Measurements from ENCODE around the gene DNAJC5G. TPM values are rescaled to one million over a fixed set of nuclear protein-coding genes. Genes with fewer than 3 reads are reported as not detected.

The DNAJC5G gene
- total and polyA plus RNA-seq, 2 donors (not counting 1 experiment from before 2014, with no cell fraction given), result not detected

- no peaks in the 10 kb centered on the region for H3K27me3 ChIP-seq (ENCODE audit: control insufficient read depth, insufficient read depth, low read length)
- H3K9me3 ChIP-seq (ENCODE audit: control insufficient read depth, insufficient read depth, low read depth, low read length), result no peaks in the 10 kb centered on the region
- H3K4me3 ChIP-seq (replicated peaks in 1 of 4; ENCODE audit: control extremely low read depth in 1 of 4, insufficient read depth in 1 of 4, low read depth in 3 of 4, low read length in 4 of 4), result no peak overlapping the region
- no peaks in the 10 kb centered on the region for H3K4me1 ChIP-seq (ENCODE audit: control insufficient read depth, extremely low read depth, insufficient read depth, low read length)
- no peaks in the 10 kb centered on the region for H4K20me1 ChIP-seq (ENCODE audit: control insufficient read depth, extremely low read depth, insufficient read depth, low read length)
- H3K4me2 ChIP-seq (ENCODE audit: extremely low read depth, insufficient read depth, low read length), result no peak overlapping the region
- H3K36me3 ChIP-seq (ENCODE audit: control insufficient read depth, insufficient read depth, low read length), result peaks cover 9% of the 10 kb centered on the region
- no peaks in the 10 kb centered on the region for H3K79me2 ChIP-seq (ENCODE audit: control insufficient read depth, insufficient read depth, low read length)
- H3K9ac ChIP-seq (ENCODE audit: insufficient read depth, low read length), result no peak overlapping the region
- no peak overlapping the region for H2AFZ ChIP-seq (ENCODE audit: low read length)
- DNase-seq (ENCODE audit: low read depth in 2 of 2), result no peak
- TF ChIP-seq, protein P1, sequence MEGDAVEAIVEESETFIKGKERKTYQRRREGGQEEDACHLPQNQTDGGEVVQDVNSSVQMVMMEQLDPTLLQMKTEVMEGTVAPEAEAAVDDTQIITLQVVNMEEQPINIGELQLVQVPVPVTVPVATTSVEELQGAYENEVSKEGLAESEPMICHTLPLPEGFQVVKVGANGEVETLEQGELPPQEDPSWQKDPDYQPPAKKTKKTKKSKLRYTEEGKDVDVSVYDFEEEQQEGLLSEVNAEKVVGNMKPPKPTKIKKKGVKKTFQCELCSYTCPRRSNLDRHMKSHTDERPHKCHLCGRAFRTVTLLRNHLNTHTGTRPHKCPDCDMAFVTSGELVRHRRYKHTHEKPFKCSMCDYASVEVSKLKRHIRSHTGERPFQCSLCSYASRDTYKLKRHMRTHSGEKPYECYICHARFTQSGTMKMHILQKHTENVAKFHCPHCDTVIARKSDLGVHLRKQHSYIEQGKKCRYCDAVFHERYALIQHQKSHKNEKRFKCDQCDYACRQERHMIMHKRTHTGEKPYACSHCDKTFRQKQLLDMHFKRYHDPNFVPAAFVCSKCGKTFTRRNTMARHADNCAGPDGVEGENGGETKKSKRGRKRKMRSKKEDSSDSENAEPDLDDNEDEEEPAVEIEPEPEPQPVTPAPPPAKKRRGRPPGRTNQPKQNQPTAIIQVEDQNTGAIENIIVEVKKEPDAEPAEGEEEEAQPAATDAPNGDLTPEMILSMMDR (conservative IDR thresholded peaks at IDR 0.05 in 1 of 2, IDR thresholded peaks at IDR 0.05 in 1 of 2; ENCODE audit: low read depth in 1 of 2, low read length in 2 of 2), result no peak
- no peak for TF ChIP-seq EZH2 (IDR thresholded peaks at IDR 0.05; ENCODE audit: low read length, missing control alignments)
- H3K27ac ChIP-seq (ENCODE audit: insufficient read depth, low read length), result no peak overlapping the region
These were observed 27.3 kb upstream of the DNAJC5G start for GRCh38 chr2:27247893-27248292.

- Histone ChIP-seq H3K4me2 (ENCODE audit: extremely low read depth, insufficient read depth, low read length) (no peak overlapping the region), H3K79me2 (ENCODE audit: control insufficient read depth, insufficient read depth, low read length) (no peaks in the 10 kb centered on the region), H3K27ac (ENCODE audit: insufficient read depth, low read length) (no peak overlapping the region), H3K4me1 (ENCODE audit: control insufficient read depth, extremely low read depth, insufficient read depth, low read length) (no peaks in the 10 kb centered on the region), H3K4me3 (replicated peaks in 1 of 4; ENCODE audit: control extremely low read depth in 1 of 4, insufficient read depth in 1 of 4, low read depth in 3 of 4, low read length in 4 of 4) (no peak overlapping the region), H3K9me3 (ENCODE audit: control insufficient read depth, insufficient read depth, low read depth, low read length) (no peaks in the 10 kb centered on the region), H3K9ac (ENCODE audit: insufficient read depth, low read length) (no peak overlapping the region), H3K27me3 (ENCODE audit: control insufficient read depth, insufficient read depth, low read length) (no peaks in the 10 kb centered on the region), H4K20me1 (ENCODE audit: control insufficient read depth, extremely low read depth, insufficient read depth, low read length) (no peaks in the 10 kb centered on the region), H2AFZ (ENCODE audit: low read length) (no peak overlapping the region), H3K36me3 (ENCODE audit: control insufficient read depth, insufficient read depth, low read length) (peaks cover 2% of the 10 kb centered on the region)
- TF ChIP-seq EZH2 (IDR thresholded peaks at IDR 0.05; ENCODE audit: low read length, missing control alignments), result no peak
- TF ChIP-seq, protein P1 (conservative IDR thresholded peaks at IDR 0.05 in 1 of 2, IDR thresholded peaks at IDR 0.05 in 1 of 2; ENCODE audit: low read depth in 1 of 2, low read length in 2 of 2), result no peak
- DNase-seq (ENCODE audit: low read depth in 2 of 2), result peak in 1 of 2 donors; percentile 36
These were observed 25.9 kb upstream of the DNAJC5G start for GRCh38 chr2:27249159-27249890.

- Histone ChIP-seq H3K27me3 (ENCODE audit: control insufficient read depth, insufficient read depth, low read length) (no peaks in the 10 kb centered on the region), H3K27ac (ENCODE audit: insufficient read depth, low read length) (no peak overlapping the region), H3K9me3 (ENCODE audit: control insufficient read depth, insufficient read depth, low read depth, low read length) (no peaks in the 10 kb centered on the region), H3K4me2 (ENCODE audit: extremely low read depth, insufficient read depth, low read length) (no peak overlapping the region), H4K20me1 (ENCODE audit: control insufficient read depth, extremely low read depth, insufficient read depth, low read length) (no peaks in the 10 kb centered on the region), H3K9ac (ENCODE audit: insufficient read depth, low read length) (no peak overlapping the region), H2AFZ (ENCODE audit: low read length) (peak overlapping the region; percentile 8), H3K36me3 (ENCODE audit: control insufficient read depth, insufficient read depth, low read length) (no peaks in the 10 kb centered on the region), H3K79me2 (ENCODE audit: control insufficient read depth, insufficient read depth, low read length) (no peaks in the 10 kb centered on the region), H3K4me1 (ENCODE audit: control insufficient read depth, extremely low read depth, insufficient read depth, low read length) (peaks cover 4% of the 10 kb centered on the region), H3K4me3 (replicated peaks in 1 of 4; ENCODE audit: control extremely low read depth in 1 of 4, insufficient read depth in 1 of 4, low read depth in 3 of 4, low read length in 4 of 4) (no peak overlapping the region)
- peak; percentile 20 to 47 for DNase-seq (ENCODE audit: low read depth in 2 of 2)
- TF ChIP-seq, protein P1 (conservative IDR thresholded peaks at IDR 0.05 in 1 of 2, IDR thresholded peaks at IDR 0.05 in 1 of 2; ENCODE audit: low read depth in 1 of 2, low read length in 2 of 2), result peak; percentile 69 to 77
- TF ChIP-seq EZH2 (IDR thresholded peaks at IDR 0.05; ENCODE audit: low read length, missing control alignments), result no peak
These were observed 25.2 kb upstream of the DNAJC5G start for GRCh38 chr2:27249891-27250651.

Measured in fibroblast of lung (primary cell).